NK-92 (cell line): ENCODE results near the gene SH3RF2.
"Not testable (repeated sequence)": the region's sequence is repeated elsewhere in the genome, so short reads cannot be mapped to it uniquely, and the experiment has no call there.

ENCODE experiments used
- DNase-seq: peaks from one replicate; lab custom pipeline; 2025; ENCODE audit not compliant: unreplicated experiment; lab: John Stamatoyannopoulos, UW

The SH3RF2 gene

DNA sequence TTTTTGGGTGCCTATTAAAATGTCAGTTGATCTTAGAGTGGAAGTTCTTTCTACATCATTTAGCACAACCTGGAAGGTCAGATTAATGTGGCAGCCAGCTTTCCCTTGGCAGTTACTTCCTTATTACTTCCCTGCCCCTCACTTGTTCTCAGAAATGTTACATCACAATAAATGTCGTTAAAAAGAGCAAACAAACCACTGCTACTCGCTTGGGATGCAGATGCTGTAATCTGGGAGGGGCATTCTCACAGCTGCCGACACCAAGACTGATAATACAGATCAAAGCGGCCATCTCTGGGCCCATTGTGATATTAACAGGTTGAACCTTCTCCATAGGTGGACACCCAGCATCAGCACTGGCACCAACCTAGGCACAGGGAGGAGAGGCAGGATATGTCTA, 139.7 kb downstream of the SH3RF2 start:
- no peak for DNase-seq

DNA sequence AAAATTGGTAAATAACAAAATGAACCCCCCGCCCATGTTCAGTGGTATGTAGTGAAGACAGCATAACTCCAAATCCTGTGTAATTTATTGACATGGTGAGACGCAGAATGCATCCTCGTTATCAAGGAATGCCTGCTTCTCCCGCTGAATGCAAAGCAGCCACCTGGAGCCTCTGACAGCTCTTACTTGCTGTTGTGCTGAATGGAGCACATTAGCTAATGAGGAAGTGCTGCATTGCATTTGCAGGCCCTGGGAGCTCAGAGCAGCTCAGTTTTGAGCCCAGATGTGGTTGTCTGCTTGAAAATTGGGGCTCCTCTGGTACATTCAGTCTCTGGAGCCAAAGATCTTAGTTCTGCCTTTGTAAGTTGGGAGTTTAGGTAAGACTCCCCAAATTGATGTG, 140.1 kb downstream of the SH3RF2 start:
- no peak for DNase-seq

DNA sequence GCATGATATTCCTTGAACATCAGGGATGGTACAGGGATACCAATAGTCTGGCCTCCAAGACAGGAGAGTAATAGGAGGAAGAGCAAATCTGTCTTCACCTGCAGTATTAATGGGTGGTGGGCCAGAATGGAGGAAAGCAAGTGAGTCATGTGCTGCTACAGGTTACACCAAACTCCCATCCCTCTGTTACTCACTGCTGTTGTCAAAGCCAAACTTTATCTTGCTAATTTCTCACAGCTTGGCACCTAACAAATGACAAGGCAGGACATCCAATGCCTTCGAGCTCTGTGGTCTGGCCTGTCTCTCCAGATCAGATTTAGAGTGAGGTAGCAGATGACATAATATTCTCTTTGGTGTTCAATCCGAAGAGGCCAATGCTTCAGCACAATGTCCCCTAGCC, 142.2 kb downstream of the SH3RF2 start:
- no peak for DNase-seq

DNA sequence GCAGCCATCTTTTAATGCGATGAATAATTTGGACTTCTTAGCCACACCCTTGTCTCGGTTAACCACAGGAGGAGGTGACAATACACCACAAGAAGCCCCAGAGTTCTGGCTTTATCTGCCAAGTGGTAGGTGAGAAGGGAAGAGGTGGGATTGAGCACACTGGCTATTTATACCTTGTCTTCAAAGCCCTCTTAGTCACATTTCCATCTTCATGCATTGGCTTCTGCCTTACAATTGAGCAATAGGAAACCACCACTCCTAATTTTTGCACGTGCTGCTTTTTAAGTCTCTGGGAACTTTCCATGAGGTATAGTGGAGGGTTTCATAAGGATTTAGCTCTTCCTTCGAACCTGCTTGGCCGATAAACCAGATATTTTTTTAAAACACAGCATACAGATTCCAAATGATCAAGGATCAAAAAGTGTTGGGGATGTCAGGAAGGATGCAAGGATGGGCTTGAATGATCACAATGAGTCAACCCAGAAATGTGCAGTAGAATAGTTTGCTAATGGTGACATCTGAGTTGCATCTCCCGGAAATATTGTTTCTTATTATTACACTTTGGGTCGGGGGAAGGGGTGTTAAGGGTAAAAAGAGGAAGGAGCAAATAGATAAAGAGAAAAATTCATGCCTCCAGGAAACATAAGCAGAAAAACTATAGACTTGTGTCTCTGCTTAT, 143.5 kb downstream of the SH3RF2 start:
- no peak for DNase-seq

DNA sequence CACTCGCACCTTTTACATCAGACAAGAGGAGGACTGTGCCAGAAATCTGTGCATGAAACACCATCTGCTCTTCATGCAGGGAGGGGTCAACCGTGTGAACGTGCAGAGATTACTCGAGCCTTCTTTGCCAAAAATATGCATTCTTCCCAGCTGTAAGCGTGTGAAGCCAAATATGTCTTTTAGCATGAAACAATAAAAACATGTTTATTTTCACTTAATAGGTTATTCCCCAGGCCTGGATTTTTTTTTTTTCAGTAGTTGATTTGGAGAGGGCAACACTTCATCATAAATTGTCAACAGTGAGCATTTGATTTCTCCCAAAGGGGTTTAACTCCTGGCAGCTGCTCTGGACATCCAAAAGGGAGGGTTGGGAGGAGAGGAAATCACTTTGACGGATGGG, 145.2 kb downstream of the SH3RF2 start:
- DNase-seq: no peak

DNA sequence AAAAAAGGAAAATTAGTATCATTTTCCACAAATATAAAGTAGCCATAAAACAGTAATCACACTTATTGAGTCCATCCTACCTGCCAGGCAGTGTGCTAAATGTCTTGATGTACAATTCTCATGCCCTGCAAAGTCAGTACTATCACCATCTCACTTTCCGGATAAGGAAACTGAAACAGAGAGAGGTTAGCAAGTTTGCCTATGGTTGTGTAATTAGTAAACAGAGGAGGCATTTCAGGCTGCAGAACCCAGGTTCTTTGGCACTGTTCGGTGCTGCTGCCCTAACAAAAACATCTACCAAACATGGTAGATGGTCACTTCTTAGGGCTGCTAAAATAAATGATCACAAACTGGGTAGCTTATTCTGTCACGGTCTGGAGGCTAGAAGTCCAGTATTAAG, 146.4 kb downstream of the SH3RF2 start:
- no peak for DNase-seq

DNA sequence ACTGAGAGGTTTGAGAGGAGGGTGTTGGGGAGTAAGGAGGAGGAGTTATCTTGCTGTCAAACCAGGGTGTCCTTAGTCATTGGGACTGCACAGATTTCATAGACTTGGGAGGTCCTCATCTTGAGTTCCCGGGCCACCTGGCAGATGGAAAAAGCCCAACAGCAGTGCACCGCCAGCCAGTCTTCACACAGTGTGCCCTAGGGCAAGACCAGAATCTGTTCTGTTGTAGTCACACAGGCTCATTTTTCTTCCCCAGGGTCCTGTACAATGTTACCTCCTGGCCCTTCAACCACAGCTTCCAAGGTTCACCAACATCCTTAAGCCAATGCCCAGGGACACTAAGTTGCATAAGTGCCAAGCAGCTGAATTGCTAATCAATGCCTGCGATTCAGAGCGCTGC, 148.0 kb downstream of the SH3RF2 start:
- no peak for DNase-seq

DNA sequence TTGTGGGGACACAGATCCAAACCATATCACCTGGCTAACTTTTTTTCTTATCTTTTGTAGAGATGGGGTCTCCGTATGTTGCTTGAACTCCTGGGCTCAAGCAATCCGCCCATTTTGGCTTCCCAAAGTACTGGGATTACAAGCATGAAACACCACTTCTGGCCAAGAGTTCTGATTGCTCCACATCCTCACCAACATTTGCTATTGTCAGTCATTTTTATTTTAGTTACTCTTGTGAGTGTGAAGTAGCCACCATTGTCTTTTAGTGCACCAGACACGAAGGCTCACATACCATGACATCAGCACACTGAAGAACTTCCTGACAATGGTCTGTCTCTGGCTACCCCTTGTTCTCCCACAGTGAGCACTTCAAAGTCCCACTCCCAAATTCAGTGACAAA, 151.7 kb downstream of the SH3RF2 start:
- no peak for DNase-seq

DNA sequence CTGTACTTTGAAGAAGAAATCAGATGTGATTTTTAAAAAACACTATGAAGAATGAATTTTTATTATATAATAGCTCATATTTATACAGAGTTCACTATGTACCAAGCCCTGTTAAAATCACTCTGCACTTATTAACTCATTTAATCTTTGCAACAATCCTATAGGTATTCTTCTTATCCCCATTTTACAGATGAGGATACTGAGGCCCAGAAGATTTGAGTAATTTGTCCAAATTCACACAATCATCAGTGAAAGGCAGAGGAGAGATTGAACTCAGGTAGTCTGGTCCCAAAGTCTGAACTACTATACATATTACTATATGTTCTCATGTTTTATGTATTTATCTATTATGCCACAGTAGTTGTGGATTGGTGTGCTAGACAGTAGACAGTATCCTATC, 152.9 kb downstream of the SH3RF2 start:
- DNase-seq: no peak

DNA sequence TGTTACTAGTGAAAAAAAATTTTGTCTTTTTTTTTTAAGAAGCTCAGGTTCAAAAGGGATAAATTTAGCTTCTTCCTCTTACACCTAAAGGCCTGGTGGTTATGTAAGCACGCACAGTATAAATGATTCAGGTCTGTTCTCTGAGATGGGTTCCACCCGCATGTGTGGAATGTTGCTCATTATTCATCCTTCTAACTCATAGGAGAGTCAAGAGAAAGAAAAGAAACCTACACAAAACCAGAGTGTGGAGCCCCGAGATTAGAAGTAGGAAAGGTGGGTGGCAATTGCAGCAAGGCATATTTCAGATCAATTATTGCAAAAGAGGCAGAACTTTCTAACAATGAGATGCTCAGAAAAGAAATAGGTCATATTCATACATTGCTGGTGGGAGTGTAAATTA, 155.5 kb downstream of the SH3RF2 start:
- no peak for DNase-seq

DNA sequence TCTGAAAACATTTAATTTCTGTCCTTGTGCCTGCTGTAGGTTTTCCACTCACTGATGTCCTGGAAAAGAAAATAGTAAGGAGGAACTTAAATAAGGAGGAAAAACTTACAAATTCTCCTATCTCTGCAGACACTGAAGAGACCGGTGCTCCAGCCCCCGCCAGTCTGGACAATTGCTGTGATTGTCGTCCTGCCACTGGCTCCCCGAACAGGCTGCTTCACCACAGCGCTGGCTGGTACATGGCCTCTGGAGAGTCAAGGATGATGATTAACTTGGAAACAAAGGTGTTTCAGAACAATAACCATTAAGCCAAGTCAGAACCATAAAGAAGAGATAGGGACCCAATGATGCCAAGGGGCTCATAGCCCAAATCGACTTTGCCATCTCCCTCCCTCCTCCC, 161.7 kb downstream of the SH3RF2 start:
- DNase-seq: no peak

DNA sequence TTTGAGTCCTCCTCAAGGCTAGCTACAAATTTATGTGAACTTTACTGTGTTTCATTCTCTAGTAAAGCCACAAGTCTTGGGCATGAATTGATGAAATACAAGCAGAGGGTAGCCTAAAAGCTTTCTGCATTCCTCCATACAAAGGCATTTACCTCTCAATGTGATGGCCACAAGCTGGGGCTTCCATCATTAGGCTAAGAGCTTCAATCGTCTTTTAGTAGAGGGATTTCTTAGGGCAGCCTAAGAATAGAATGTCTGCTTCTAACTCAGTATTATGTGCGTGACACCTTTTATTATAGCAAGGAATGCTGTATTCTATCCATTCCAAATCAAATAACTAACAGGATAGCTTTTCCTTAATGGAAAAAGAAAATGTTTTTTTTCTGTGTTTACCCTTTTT, 165.3 kb downstream of the SH3RF2 start:
- no peak for DNase-seq

DNA sequence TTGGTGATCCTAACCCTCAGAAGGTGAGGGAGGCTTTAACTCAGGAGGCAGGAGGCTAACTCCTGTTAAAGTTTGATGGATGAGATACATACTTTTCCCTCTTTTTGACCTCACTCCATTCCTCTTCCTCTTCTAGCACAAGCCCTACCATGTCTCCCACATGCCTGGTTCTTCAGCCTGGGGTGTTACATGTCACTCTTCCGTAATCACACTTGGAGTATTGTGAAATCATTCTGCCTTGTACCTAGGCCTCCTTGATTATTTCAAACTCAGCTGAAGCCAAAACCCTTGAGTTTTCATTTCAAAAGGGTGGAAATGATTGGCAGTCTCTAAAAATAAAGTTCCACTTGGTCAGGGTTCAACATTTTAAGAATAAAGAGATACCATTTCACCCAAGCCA, 167.2 kb downstream of the SH3RF2 start:
- no peak for DNase-seq

DNA sequence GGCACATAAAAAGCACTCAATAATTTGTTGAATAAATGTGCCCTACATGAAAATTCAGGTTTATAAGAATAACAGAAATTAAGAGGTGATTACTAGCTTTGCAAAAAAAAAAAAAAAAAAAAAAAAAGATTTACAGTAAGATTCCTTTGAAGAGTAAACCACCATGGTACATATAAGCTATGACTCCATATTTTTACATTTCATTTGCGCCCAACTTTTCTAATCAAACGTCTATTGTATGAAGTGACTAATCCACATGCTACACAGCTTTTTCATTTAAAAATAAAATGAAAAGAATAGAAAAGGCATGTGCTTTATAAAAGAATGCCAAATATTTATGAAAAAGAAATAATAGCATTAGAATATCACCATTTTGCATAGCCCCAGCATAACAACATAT, 169.1 kb downstream of the SH3RF2 start, which contains the start of gene PLAC8L1:
PLAC8L1 (minus strand) TSS at position 101 of the 400 bp plus-strand sequence. CDS start 1,266 bp downstream, outside the sequence.
- no peak for DNase-seq

DNA sequence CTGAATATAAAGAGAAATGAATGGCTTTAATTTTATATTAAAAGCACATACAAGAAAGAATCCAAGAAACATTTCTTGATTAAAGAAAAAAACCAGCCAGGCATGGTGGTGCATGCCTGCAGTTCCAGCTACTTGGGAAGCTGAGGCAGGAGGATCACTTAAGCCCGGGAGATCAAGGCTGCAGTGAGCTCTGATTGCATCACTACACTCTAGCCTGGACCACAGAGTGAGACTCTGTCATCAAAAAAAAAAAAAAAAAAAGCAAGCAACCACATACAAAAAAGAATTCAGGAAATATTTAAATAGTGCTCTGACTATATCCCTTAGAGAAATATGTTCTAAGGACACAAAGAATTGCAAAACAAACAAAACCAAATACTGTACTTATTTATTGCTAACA, 171.5 kb downstream of the SH3RF2 start:
- no peak for DNase-seq

DNA sequence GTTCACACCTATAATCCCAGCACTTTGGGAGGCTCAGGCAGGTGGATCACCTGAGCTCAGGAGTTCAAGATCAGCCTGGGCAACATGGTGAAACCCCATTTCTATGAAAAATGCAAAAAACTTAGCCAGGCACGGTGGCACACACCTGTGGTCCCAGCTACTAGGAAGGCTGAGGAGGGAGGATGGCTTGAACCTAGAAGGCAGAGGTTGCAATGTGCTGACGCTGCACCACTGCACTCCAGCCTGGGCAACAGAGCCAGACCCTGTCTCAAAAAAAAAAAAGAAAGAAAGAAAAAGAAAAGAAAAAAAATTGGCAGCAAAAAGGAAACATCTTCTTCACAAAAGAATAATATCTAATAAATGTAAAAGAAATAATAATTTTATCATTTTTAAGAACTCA, 172.5 kb downstream of the SH3RF2 start:
- not testable (repeated sequence) for DNase-seq

DNA sequence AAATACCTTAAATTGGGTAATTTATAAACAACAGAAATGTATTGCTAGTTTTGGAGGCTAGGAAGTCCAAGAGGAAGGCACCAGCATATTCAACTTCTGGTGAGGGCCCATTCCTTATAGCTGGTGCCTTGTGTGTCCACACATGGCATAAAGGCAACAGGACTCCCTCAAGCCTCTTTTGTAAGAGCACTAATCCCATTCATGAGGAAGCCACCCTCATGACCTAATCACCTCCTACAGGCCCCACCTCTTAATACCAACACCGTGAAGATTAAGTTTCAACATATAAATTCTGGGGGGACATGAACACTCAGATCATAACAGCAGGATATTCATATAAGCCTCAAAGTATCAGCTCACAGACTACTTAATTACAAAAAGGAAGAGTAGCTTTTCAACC, 173.0 kb downstream of the SH3RF2 start:
- DNase-seq: no peak

DNA sequence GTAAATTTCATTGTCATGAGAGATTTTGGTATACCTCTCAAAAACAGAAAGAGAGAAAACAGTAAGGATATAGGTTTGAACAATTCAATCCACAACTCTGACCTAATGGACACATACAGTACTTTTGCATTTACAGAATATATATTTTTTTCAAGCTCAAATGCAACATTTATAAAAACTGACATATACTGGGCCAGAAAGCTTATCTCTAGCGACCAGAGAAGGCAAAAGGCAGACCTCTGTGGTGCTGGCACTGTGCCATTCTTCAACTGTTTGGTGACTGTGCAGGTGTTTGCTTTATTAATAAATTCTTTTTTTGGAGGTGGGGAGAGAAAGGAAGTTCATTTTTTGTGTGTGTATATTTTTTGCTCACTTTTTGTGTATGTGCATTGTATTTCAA, 175.0 kb downstream of the SH3RF2 start:
- no peak for DNase-seq

DNA sequence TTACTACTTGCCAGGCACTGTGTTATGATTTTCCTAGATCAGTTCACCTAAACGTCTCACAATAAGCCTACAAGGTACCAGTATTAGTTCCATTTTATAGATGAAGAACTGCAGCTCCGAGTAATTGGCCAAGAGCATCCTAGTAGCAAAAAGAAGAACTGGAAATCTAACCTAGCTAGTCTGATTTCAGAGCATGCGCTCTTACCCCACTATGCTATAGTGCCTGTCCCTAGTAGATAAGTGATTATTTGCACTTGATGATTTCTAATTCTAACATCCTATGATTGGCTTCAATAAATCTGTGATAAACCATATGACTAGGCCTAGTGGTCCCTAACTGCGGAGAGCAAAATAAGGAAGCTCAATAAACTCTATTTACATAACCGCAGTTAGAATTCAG, 176.1 kb downstream of the SH3RF2 start:
- no peak for DNase-seq
